ENCODE results near the gene CUTC. TPM values are rescaled to one million over a fixed set of nuclear protein-coding genes. Genes with fewer than 3 reads are reported as not detected.

Gene CUTC
- total RNA-seq, 5 donors from 2014 or later (not counting 1 experiment from before 2014, with no cell fraction given): 21.0 to 32.1 (median 29.3) TPM

DNA sequence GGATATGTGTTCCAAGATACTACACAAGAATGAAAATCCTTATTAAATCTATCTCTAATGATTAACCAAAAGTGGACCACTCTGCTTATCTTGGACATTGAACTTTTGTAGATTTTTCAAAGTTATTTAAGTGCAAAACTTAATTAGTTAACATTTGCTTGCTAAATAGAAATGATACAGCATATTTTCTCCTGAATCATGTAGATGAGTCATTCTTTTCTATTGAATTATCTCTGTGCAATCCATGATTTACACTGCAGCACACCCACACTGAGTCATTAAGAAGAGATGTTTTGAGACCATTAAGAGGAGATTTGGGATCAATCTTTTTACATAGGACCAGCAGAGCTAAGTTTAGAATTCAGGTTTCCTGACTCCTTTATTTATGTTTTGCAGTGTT lies 43.8 kb downstream of the CUTC start:
- H3K27me3 ChIP-seq (replicated peaks in 1 of 2; ENCODE audit: control insufficient read depth in 2 of 2, extremely low read depth in 1 of 2, insufficient read depth in 2 of 2, low read length in 1 of 2): no peaks in the 10 kb centered on the region
- Mint-ChIP-seq H3K36me3 (peaks cover 4% of the 10 kb centered on the region), H3K27ac (no peak overlapping the region), H3K9me3 (peaks cover 0 to 7% (median 0%) of the 10 kb centered on the region in 3 donors), H3K4me3 (no peak overlapping the region), H3K4me1 (peaks cover 6 to 11% (median 8%) of the 10 kb centered on the region in 3 donors), H3K27me3 (no peaks in the 10 kb centered on the region)
- H3K4me3 ChIP-seq (ENCODE audit: control insufficient read depth in 1 of 2, extremely low read depth in 1 of 2, low read length in 1 of 2): no peak overlapping the region
- ATAC-seq (replicated peaks in 1 of 4) (no peak), DNase-seq (no peak)
- ChIA-PET CTCF (interaction anchor here in 1 of 2 donors (0.6 kb wide), 1 partner anchor 1333 kb away, joined by 3 read pairs; no protein-coding TSS in a partner anchor), POLR2A (no interaction called here)
- no peaks in the 10 kb centered on the region for H3K9me3 ChIP-seq
- H3K4me1 ChIP-seq (ENCODE audit: control insufficient read depth in 1 of 2, extremely low read depth in 1 of 2, insufficient read depth in 2 of 2, low read length in 2 of 2): no peaks in the 10 kb centered on the region
- no peaks in the 10 kb centered on the region for H3K36me3 ChIP-seq (ENCODE audit: control insufficient read depth in 2 of 2, extremely low read depth in 1 of 2, insufficient read depth in 1 of 2, low read length in 1 of 2)
- H3K27ac ChIP-seq (ENCODE audit: low read length): no peak overlapping the region

GRCh38 chr10:99777918-99778714 lies 46.1 kb downstream of the CUTC start:
- no CpG with 5 or more reads among the region's 1 CpG for WGBS (ENCODE audit: insufficient coverage)
- no peaks in the 10 kb centered on the region for H3K9me3 ChIP-seq
- no peaks in the 10 kb centered on the region for H3K4me1 ChIP-seq (ENCODE audit: control insufficient read depth in 1 of 2, extremely low read depth in 1 of 2, insufficient read depth in 2 of 2, low read length in 2 of 2)
- H3K4me3 Mint-ChIP-seq: no peak overlapping the region
- DNase-seq (no peak), ATAC-seq (replicated peaks in 1 of 4) (no peak)
- CTCF ChIA-PET: no interaction called here
- H3K27ac Mint-ChIP-seq: no peak overlapping the region
- H3K27me3 ChIP-seq (replicated peaks in 1 of 2; ENCODE audit: control insufficient read depth in 2 of 2, extremely low read depth in 1 of 2, insufficient read depth in 2 of 2, low read length in 1 of 2): peaks cover 0 to 3% of the 10 kb centered on the region in 2 experiments
- peaks cover 6 to 11% (median 8%) of the 10 kb centered on the region in 3 donors for H3K4me1 Mint-ChIP-seq
- no peaks in the 10 kb centered on the region for H3K27me3 Mint-ChIP-seq
- peaks cover 4% of the 10 kb centered on the region for H3K36me3 Mint-ChIP-seq
- POLR2A ChIA-PET: no interaction called here
- H3K27ac ChIP-seq (ENCODE audit: low read length): no peak overlapping the region
- H3K36me3 ChIP-seq (ENCODE audit: control insufficient read depth in 2 of 2, extremely low read depth in 1 of 2, insufficient read depth in 1 of 2, low read length in 1 of 2): no peaks in the 10 kb centered on the region
- H3K9me3 Mint-ChIP-seq: peaks cover 0 to 7% (median 0%) of the 10 kb centered on the region in 3 donors
- no peak overlapping the region for H3K4me3 ChIP-seq (ENCODE audit: control insufficient read depth in 1 of 2, extremely low read depth in 1 of 2, low read length in 1 of 2)

GRCh38 chr10:99779335-99779734 lies 47.3 kb downstream of the CUTC start:
- ATAC-seq (replicated peaks in 1 of 4): no peak
- no peaks in the 10 kb centered on the region for H3K36me3 ChIP-seq (ENCODE audit: control insufficient read depth in 2 of 2, extremely low read depth in 1 of 2, insufficient read depth in 1 of 2, low read length in 1 of 2)
- Mint-ChIP-seq H3K9me3 (peaks cover 0 to 7% (median 0%) of the 10 kb centered on the region in 3 donors), H3K27me3 (no peaks in the 10 kb centered on the region), H3K4me3 (no peak overlapping the region), H3K27ac (no peak overlapping the region), H3K36me3 (peaks cover 7% of the 10 kb centered on the region), H3K4me1 (peaks cover 6 to 11% (median 8%) of the 10 kb centered on the region in 3 donors)
- 67% methylated on average over 1 of the region's 4 CpGs for WGBS (ENCODE audit: insufficient coverage)
- no peak for DNase-seq
- ChIA-PET CTCF (no interaction called here), POLR2A (interaction anchor here in 1 of 2 donors (0.7 kb wide), 1 partner anchor 27 kb away, joined by 12 read pairs; no protein-coding TSS in a partner anchor)
- H3K27ac ChIP-seq (ENCODE audit: low read length): no peak overlapping the region
- H3K4me1 ChIP-seq (ENCODE audit: control insufficient read depth in 1 of 2, extremely low read depth in 1 of 2, insufficient read depth in 2 of 2, low read length in 2 of 2): no peaks in the 10 kb centered on the region
- no peaks in the 10 kb centered on the region for H3K9me3 ChIP-seq
- peaks cover 0 to 3% of the 10 kb centered on the region in 2 experiments for H3K27me3 ChIP-seq (replicated peaks in 1 of 2; ENCODE audit: control insufficient read depth in 2 of 2, extremely low read depth in 1 of 2, insufficient read depth in 2 of 2, low read length in 1 of 2)
- H3K4me3 ChIP-seq (ENCODE audit: control insufficient read depth in 1 of 2, extremely low read depth in 1 of 2, low read length in 1 of 2): no peak overlapping the region

DNA sequence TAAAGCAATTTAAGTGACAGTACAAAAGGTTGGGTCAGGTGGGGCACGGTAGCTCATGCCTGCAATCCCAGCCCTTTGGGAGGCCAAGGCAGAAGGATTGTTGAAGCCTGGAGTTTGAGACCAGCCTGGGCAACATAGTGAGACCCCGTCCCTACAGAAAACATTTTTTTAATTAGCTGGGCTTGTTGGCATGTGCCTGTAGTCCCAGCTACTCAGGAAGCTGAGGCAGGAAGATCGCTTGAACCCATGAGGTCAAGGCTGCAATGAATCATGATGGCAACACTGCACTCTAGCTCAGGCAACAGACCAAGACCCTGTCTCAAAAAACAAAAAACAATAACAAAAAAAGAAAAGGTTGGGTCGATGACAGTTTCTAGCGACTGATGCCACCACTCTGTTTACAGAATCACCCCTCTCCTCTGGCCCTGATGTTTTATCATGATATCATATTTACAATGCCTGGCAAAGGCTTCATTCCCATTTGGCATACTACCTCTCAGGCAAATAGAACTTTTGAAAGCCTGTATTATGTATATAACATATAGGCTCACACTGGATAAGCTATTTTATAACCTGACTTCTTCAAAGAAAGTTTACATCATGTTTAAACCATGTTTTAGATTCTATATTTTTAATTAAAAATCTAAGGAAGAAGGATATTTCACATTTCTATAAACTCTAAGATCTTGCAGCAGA lies 49.8 kb downstream of the CUTC start:
- Histone ChIP-seq H3K4me1 (ENCODE audit: control insufficient read depth in 1 of 2, extremely low read depth in 1 of 2, insufficient read depth in 2 of 2, low read length in 2 of 2) (no peaks in the 10 kb centered on the region), H3K27me3 (replicated peaks in 1 of 2; ENCODE audit: control insufficient read depth in 2 of 2, extremely low read depth in 1 of 2, insufficient read depth in 2 of 2, low read length in 1 of 2) (peaks cover 0 to 3% of the 10 kb centered on the region in 2 experiments), H3K27ac (ENCODE audit: low read length) (no peak overlapping the region), H3K4me3 (ENCODE audit: control insufficient read depth in 1 of 2, extremely low read depth in 1 of 2, low read length in 1 of 2) (no peak overlapping the region), H3K36me3 (ENCODE audit: control insufficient read depth in 2 of 2, extremely low read depth in 1 of 2, insufficient read depth in 1 of 2, low read length in 1 of 2) (no peaks in the 10 kb centered on the region), H3K9me3 (no peaks in the 10 kb centered on the region)
- no peak overlapping the region for H3K27ac Mint-ChIP-seq
- WGBS (ENCODE audit: insufficient coverage): 81% methylated on average over 3 of the region's 5 CpGs
- no peaks in the 10 kb centered on the region for H3K27me3 Mint-ChIP-seq
- peaks cover 15% of the 10 kb centered on the region for H3K36me3 Mint-ChIP-seq
- ChIA-PET POLR2A (no interaction called here), CTCF (interaction anchor here in 1 of 2 donors (0.6 kb wide), 1 partner anchor 466 kb away, joined by 3 read pairs; no protein-coding TSS in a partner anchor)
- peaks cover 0 to 7% (median 0%) of the 10 kb centered on the region in 3 donors for H3K9me3 Mint-ChIP-seq
- no peak for ATAC-seq (replicated peaks in 1 of 4)
- H3K4me3 Mint-ChIP-seq: no peak overlapping the region
- peaks cover 6 to 11% (median 8%) of the 10 kb centered on the region in 3 donors for H3K4me1 Mint-ChIP-seq
- no peak for DNase-seq

DNA sequence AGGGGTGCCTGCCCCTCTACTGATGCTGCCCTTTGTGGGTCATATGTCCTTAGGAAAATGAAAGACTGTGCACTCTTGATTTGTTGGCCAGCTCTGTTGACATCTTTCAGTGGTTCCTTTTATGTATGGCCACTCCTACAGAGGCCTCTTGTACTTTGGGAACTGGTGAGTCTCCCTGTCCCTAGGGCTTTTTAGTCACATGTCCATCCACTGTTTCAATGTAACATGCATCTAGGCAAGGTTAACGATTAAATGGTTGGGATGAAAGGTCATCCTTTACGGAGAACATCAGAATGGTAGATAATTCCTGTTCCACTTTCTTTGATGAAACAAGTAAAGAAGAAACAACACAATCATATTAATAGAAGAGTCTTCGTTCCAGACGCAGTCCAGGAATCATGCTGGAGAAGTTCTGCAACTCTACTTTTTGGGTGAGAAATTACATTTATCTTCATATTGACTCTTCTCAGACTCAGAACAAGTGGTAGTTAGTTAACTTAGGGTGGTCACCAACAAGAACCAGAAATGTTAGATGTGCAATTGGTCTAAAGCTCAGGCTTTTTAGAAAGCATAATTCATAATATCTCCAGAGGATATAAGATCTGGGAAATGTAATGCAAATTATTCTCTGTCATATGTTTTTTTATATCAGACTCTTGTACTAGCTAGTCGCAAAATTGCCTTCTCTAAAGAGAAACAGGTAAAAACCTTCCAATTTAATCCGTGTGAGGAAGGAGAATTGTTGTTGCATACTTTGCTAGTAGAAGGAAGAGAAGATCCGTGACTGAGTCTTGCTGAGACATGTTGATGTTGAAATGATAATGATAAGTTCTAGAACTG lies 50.6 kb downstream of the CUTC start, which contains the start of gene ABCC2:
ABCC2 (plus strand) TSS at position 194 of the 840 bp plus-strand sequence; CDS start at position 399, 205 bp downstream.
- Histone ChIP-seq H3K36me3 (ENCODE audit: control insufficient read depth in 2 of 2, extremely low read depth in 1 of 2, insufficient read depth in 1 of 2, low read length in 1 of 2) (no peaks in the 10 kb centered on the region), H3K4me3 (ENCODE audit: control insufficient read depth in 1 of 2, extremely low read depth in 1 of 2, low read length in 1 of 2) (no peak within 1 kb of the TSS), H3K4me1 (ENCODE audit: control insufficient read depth in 1 of 2, extremely low read depth in 1 of 2, insufficient read depth in 2 of 2, low read length in 2 of 2) (no peaks in the 10 kb centered on the region), H3K9me3 (no peaks in the 10 kb centered on the region), H3K27ac (ENCODE audit: low read length) (no peak within 1 kb of the TSS), H3K27me3 (replicated peaks in 1 of 2; ENCODE audit: control insufficient read depth in 2 of 2, extremely low read depth in 1 of 2, insufficient read depth in 2 of 2, low read length in 1 of 2) (peaks cover 0 to 3% of the 10 kb centered on the region in 2 experiments)
- H3K27me3 Mint-ChIP-seq: no peaks in the 10 kb centered on the region
- DNase-seq (no peak), ATAC-seq (replicated peaks in 1 of 4) (no peak)
- peaks cover 0 to 7% (median 0%) of the 10 kb centered on the region in 3 donors for H3K9me3 Mint-ChIP-seq
- WGBS (ENCODE audit: insufficient coverage): 91% methylated on average over 2 of the region's 7 CpGs
- POLR2A ChIA-PET: no interaction called here
- no peak within 1 kb of the TSS for H3K4me3 Mint-ChIP-seq
- H3K27ac Mint-ChIP-seq: no peak within 1 kb of the TSS
- CTCF ChIA-PET: no interaction called here
- peaks cover 19% of the 10 kb centered on the region for H3K36me3 Mint-ChIP-seq
- H3K4me1 Mint-ChIP-seq: peaks cover 6 to 11% (median 6%) of the 10 kb centered on the region in 3 donors

Data from T-cell (primary cell).